Brain microvascular endothelial cell (primary cell): Measurements from ENCODE around the gene ZNF761.
"Not testable (repeated sequence)": the region's sequence is repeated elsewhere in the genome, so short reads cannot be mapped to it uniquely, and the experiment has no call there.

Source experiments
- DNase-seq: peaks from one replicate; pipeline ENCODE4 v3.0.0-alpha.2; 2020
- H3K27ac ChIP-seq: fragments of 250-450 bp; sonication (Bioruptor Pico); 2 replicates; pipeline ENCODE4 v1.5.1; 2020; ENCODE audit warnings: mild to moderate bottlenecking, moderate library complexity
- H3K27me3 ChIP-seq: fragments of 250-450 bp; sonication (Bioruptor Pico); replicated peaks from 2 replicates; pipeline ENCODE4 v1.5.1; 2020; ENCODE audit warnings: mild to moderate bottlenecking
- H3K36me3 ChIP-seq: fragments of 250-450 bp; sonication (Bioruptor Pico); replicated peaks from 2 replicates; pipeline ENCODE4 v1.5.1; 2020; ENCODE audit warnings: mild to moderate bottlenecking
- H3K4me3 ChIP-seq: 2 replicates; pipeline ENCODE4 v1.5.1; 2011; ENCODE audit warnings: low read depth, mild to moderate bottlenecking, control low read depth, low read length, moderate library complexity
- in situ Hi-C: cut with HindIII; loops from 2 replicates; pipeline ENCODE4 v1.10.0; 2017; ENCODE audit warnings: low sequenced_read_pairs, low pct_ligation_motif_present
- TF ChIP-seq, protein P1 (sequence below): IDR thresholded peaks from 2 replicates; pipeline ENCODE4 v1.5.1; 2011; ENCODE audit warnings: low read depth, mild to moderate bottlenecking, moderate library complexity, low read length, control low read depth, inconsistent platforms; ENCODE audit errors: missing control alignments

Gene ZNF761

DNA sequence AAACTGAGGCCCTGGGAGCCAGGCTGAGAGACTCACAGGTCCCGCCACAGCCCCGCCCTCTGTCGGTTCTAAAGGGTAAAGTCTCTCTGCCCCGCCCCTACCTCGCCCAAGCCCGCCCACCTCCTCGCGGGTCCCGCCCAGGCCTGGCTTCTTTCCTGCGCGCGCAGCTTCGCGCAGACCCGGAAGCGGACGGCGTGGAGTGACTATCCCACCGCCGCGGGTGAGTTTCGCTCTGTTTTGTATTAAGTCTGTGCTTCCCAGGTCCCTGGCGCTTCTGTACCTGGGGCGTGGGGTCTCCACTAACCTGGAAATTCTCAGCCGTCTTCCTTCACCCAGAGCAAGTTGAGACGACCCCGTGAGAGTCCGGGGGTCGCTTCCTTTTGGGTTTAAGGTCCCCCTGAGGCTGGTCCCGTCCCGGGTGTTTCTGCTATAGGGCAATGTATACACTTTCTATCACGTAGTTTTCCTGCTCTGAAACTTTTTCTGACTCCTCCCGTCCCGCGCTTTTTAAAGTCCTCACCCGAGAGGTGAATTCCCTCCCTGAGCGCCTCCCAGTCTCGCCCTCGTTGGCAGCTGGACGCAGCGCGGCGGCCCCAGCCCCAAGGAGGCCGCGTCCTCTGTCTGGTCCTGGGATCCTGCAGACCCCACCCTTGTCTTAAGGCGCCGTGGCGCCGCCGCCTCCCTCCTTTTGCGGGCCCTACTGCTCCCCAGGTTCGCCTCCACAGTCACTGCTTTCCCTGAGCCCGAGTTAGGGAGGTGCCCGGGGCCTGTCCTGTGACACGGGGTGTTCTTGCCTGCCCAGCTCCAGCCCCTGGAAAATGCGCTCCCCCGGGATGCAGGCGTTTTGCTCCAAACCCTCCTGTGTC lies 36.6 kb upstream of the ZNF761 start, which contains the start of gene ZNF765:
TSS of gene ZNF765 (plus strand) at position 176 of the 866 bp plus-strand sequence. CDS start 2,867 bp downstream, outside the sequence.
- Histone ChIP-seq H3K27ac (peak within 1 kb of the TSS; percentile 49), H3K27me3 (no peaks in the 10 kb centered on the region), H3K36me3 (peaks cover 9% of the 10 kb centered on the region), H3K4me3 (peak within 1 kb of the TSS; percentile 77)
- DNase-seq: peak; percentile 88
- in situ Hi-C loops: no loop called here
- TF ChIP-seq, protein P1, sequence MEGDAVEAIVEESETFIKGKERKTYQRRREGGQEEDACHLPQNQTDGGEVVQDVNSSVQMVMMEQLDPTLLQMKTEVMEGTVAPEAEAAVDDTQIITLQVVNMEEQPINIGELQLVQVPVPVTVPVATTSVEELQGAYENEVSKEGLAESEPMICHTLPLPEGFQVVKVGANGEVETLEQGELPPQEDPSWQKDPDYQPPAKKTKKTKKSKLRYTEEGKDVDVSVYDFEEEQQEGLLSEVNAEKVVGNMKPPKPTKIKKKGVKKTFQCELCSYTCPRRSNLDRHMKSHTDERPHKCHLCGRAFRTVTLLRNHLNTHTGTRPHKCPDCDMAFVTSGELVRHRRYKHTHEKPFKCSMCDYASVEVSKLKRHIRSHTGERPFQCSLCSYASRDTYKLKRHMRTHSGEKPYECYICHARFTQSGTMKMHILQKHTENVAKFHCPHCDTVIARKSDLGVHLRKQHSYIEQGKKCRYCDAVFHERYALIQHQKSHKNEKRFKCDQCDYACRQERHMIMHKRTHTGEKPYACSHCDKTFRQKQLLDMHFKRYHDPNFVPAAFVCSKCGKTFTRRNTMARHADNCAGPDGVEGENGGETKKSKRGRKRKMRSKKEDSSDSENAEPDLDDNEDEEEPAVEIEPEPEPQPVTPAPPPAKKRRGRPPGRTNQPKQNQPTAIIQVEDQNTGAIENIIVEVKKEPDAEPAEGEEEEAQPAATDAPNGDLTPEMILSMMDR: peak; percentile 64

DNA sequence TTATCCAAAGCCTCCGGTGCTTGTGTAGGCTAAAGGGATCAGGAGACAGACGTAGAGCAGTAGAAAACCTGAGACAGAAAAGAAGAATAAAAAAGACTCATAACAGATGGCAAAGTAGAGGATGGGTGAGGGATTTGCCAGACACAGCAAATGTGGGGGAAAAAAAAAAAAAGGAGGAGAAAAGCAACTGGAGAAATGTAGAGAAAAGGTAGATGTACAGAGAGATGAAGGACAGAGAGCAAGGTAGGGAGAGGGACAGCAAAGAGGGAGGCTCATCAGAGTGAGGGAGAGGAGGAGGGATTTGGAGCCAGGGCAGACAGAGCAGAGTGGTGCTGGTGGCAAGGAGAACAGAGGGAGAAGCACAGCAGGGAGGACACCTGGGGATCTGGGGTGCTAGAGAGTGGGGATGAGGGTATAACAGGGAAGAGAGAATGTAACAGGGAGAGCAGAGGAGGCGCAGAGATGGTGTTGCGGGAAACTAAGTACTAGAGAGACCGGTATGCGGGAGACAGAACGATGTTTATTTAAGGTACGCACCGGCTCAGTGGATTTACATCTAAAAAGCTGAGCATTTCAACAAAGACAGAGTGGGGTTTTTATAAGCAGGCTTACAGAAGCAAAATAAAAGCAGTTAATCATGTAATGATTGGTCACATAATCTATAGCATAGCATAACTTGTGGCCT lies 35.8 kb upstream of the ZNF761 start:
- H3K27ac ChIP-seq, in situ Hi-C loops, DNase-seq, H3K27me3 ChIP-seq: not testable (repeated sequence)
- Histone ChIP-seq H3K36me3 (peaks cover 11% of the 10 kb centered on the region), H3K4me3 (peak overlapping the region; percentile 77)

DNA sequence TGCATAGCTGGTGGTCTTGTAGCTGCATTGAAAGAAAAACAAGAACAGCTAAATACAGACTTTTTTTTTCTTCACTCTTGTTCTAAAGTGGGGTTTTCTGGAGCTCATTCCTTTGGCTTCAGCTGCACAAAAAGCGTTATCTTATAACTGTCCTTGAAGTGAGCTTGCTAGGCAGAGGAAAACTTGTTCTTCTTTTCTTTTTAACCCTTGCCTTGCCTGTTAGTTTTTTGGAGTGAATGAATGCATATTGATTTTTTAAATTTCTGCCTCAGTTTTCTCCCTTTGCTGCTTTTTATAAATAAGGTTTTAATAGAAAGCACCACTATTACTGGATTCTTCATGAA lies 35.3 kb upstream of the ZNF761 start:
- Histone ChIP-seq H3K27ac (no peak overlapping the region), H3K36me3 (peaks cover 11% of the 10 kb centered on the region), H3K4me3 (no peak overlapping the region), H3K27me3 (no peaks in the 10 kb centered on the region)
- TF ChIP-seq, protein P1: no peak
- in situ Hi-C loops: no loop called here
- DNase-seq: no peak

DNA sequence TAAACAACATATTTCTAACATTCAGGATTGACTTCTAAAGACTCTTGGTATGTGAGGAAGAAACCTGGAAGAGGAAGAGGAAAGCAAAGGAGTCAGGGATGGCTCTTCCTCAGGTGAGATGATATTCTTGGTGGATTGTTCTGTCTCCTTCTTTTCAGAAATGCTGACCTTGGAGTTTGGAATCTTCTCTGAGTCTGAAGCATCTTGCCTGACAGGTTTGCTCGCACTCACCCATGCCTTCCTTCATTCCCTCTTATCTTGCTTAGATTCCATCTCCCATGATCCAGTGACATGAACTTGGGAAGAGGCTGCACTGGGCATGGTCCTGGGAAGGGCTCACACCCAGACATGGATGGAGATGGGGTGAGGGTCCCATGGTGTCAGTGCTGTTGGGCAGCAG lies 33.9 kb upstream of the ZNF761 start:
- H3K4me3 ChIP-seq, H3K27ac ChIP-seq, DNase-seq, in situ Hi-C loops, H3K27me3 ChIP-seq: not testable (repeated sequence)
- H3K36me3 ChIP-seq: peaks cover 18% of the 10 kb centered on the region

DNA sequence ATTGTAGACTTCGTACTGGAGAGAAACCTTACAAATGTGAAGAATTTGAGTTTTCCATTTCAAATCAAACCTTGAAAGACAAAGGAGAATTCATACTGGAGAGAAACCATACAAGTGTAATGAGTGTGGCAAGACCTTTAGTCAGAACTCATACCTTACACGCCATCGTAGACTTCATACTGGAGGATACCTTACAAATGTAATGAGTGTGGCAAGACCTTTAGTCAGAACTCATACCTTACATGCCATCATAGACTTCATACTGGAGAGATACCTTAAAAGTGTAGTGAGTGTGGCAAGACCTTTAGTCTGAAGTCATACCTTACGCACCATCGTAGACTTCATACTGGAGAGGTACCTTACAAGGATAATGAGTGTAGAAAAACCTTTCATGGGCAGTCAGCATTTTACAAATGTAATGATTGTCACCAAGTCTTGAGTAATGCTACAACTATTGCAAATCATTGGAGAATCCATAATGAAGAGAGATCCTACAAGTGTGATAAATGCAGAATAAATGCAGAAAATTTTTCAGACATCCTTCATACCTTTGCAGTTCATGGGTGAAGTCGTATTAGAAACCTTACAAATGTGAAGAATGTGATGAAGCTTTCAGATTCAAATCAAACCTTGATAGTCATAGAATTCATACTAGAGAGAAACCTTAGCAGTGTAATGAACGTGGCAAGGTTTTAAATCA lies 22.1 kb upstream of the ZNF761 start:
- Histone ChIP-seq H3K27ac (no peak overlapping the region), H3K36me3 (peaks cover 29% of the 10 kb centered on the region), H3K27me3 (no peaks in the 10 kb centered on the region), H3K4me3 (no peak overlapping the region)
- TF ChIP-seq, protein P1: no peak
- in situ Hi-C loops: no loop called here
- DNase-seq: no peak

DNA sequence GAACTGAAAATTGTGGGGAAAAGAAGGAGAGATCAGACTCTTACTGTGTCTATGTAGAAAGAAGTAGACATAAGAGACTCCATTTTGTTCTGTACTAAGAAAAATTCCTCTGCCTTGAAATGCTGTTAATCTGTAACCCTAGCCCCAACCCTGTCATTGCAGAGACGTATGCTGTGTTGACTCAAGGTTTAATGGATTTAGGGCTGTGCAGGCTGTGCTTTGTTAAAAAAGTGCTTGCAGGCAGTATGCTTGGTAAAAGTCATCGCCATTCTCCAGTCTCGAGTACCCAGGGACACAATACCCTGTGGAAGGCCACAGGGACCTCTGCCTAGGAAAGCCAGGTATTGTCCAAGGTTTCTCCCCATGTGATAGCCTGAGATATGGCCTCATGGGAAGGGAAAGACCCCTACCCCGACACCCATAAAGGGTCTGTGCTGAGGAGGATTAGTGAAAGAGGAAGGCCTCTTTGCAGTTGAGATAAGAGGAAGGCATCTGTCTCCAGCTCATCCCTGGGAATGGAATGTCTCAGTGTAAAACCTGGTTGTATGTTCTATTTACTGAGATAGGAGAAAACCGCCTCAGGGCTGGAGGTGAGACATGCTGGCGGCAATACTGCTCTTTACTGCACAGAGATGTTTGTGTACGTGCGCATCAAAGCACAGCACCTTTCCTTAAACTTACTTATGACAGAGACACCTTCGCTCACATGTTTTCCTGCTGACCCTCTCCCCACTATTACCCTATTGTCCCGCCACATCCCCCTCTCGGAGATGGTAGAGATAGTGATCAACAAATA lies 11.1 kb upstream of the ZNF761 start:
- H3K36me3 ChIP-seq, in situ Hi-C loops, H3K27ac ChIP-seq, H3K4me3 ChIP-seq, DNase-seq, H3K27me3 ChIP-seq: not testable (repeated sequence)
